B cell (primary cell): Measurements from ENCODE around the gene ZNF532. TPM values are rescaled to one million over a fixed set of nuclear protein-coding genes. Genes with fewer than 3 reads are reported as not detected.

Experiments
- ATAC-seq: fragments of 200-7000 bp; cut with Tn5 transposase; one replicate; pipeline ENCODE4 v1.10.0; 2021; ENCODE audit warnings: low read depth, mild to moderate bottlenecking, moderate number of reproducible peaks, moderate library complexity
- CTCF ChIA-PET: fragments of 350-600 bp; sonication (Branson Sonifier 250); formaldehyde crosslinking; loops from one replicate; lab custom pipeline; 2021; ENCODE audit warnings: antibody characterized with exemption, inconsistent platforms; lab: Charles Lee
- POLR2A ChIA-PET: fragments of 350-600 bp; sonication (Branson Sonifier 250); formaldehyde crosslinking; loops from one replicate; lab custom pipeline; 2021; ENCODE audit warnings: antibody characterized with exemption; lab: Charles Lee
- DNase-seq: peaks from one replicate; pipeline ENCODE4 v3.0.0; 2013
- H2AFZ ChIP-seq: 2 replicates; pipeline ENCODE4 v1.6.1; 2012; ENCODE audit warnings: mild to moderate bottlenecking, low read depth, low read length; ENCODE audit not compliant: insufficient read depth, poor library complexity, severe bottlenecking
- H3K27ac ChIP-seq, 2 donors: 1 replicate in 1 of 2; 2 replicates in 1 of 2; pipeline ENCODE4 v1.5.1; 2012 to 2013; ENCODE audit warnings: low read length in 2 of 2, mild to moderate bottlenecking in 2 of 2, moderate library complexity in 1 of 2
- H3K27me3 ChIP-seq, 4 experiments: fragments of 200-600 bp in 1 of 4; sonication (generic) in 1 of 4; replicated peaks in 1 of 4; 1 replicate in 2 of 4; 2 replicates in 2 of 4; pipeline versions ENCODE4 v1.6.1 to v1.7.0; 2013 to 2016; ENCODE audit warnings: low read length in 3 of 4, mild to moderate bottlenecking in 2 of 4, mixed read lengths in 1 of 4, moderate library complexity in 1 of 4; ENCODE audit not compliant: insufficient read depth in 4 of 4, control insufficient read depth in 3 of 4; ENCODE audit errors: control extremely low read depth in 1 of 4
- H3K36me3 ChIP-seq, 2 experiments: replicated peaks in 1 of 2; 1 replicate in 1 of 2; 2 replicates in 1 of 2; pipeline versions ENCODE4 v1.6.1 to v1.7.1; 2013; ENCODE audit warnings: low read length in 1 of 2; ENCODE audit not compliant: insufficient read depth in 2 of 2, control insufficient read depth in 1 of 2; ENCODE audit errors: control extremely low read depth in 1 of 2, extremely low read depth in 1 of 2
- H3K4me1 ChIP-seq, 2 donors: fragments of 200-600 bp in 1 of 2; sonication (generic) in 1 of 2; 1 replicate in 1 of 2; 2 replicates in 1 of 2; pipeline versions ENCODE4 v1.5.1 to v1.6.1; 2013 to 2017; ENCODE audit warnings: low read length in 2 of 2; ENCODE audit not compliant: control insufficient read depth in 2 of 2, insufficient read depth in 2 of 2
- H3K4me2 ChIP-seq: replicated peaks from 2 replicates; pipeline ENCODE3; 2012; ENCODE audit warnings: mild to moderate bottlenecking, low read depth, low read length; ENCODE audit not compliant: poor library complexity, severe bottlenecking
- H3K4me3 ChIP-seq, 5 experiments: fragments of 200-600 bp in 1 of 5; sonication (generic) in 1 of 5; 1 replicate in 3 of 5; 2 replicates in 2 of 5; pipeline versions ENCODE4 v1.5.1 to v1.7.0; 2011 to 2016; ENCODE audit warnings: low read length in 4 of 5, mild to moderate bottlenecking in 4 of 5, low read depth in 2 of 5, control low read depth in 1 of 5, moderate library complexity in 1 of 5; ENCODE audit not compliant: insufficient read depth in 1 of 5; ENCODE audit errors: control extremely low read depth in 1 of 5, extremely low read depth in 1 of 5
- H3K79me2 ChIP-seq: fragments of 200-600 bp; sonication (generic); one replicate; pipeline ENCODE4 v1.6.0; 2016; ENCODE audit warnings: low read length; ENCODE audit not compliant: control insufficient read depth, insufficient read depth
- H3K9ac ChIP-seq: fragments of 200-600 bp; sonication (generic); 2 replicates; pipeline ENCODE4 v1.6.1; 2017; ENCODE audit warnings: mild to moderate bottlenecking, low read length, moderate library complexity
- H3K9me3 ChIP-seq, 3 donors: one replicate each; pipeline versions ENCODE4 v1.6.1 to v1.7.1; 2013; ENCODE audit warnings: low read length in 2 of 3; ENCODE audit not compliant: control insufficient read depth in 2 of 3, insufficient read depth in 1 of 3; ENCODE audit errors: control extremely low read depth in 1 of 3
- H4K20me1 ChIP-seq: 2 replicates; pipeline ENCODE4 v1.6.0; 2012; ENCODE audit warnings: mild to moderate bottlenecking, low read length; ENCODE audit not compliant: insufficient read depth, control insufficient read depth, poor library complexity, severe bottlenecking
- H3K27ac Mint-ChIP-seq: one replicate; pipeline ENCODE4 v1.8.0; 2021; ENCODE audit warnings: mixed read lengths
- H3K27me3 Mint-ChIP-seq: one replicate; pipeline ENCODE4 v1.8.0; 2021; ENCODE audit warnings: mixed read lengths
- H3K4me1 Mint-ChIP-seq: one replicate; pipeline ENCODE4 v1.8.0; 2021; ENCODE audit warnings: mixed read lengths
- H3K4me3 Mint-ChIP-seq: one replicate; pipeline ENCODE4 v1.8.0; 2021; ENCODE audit warnings: mixed read lengths
- H3K9me3 Mint-ChIP-seq: one replicate; pipeline ENCODE4 v1.8.0; 2022; ENCODE audit warnings: mixed read lengths; ENCODE audit not compliant: insufficient read depth
- EZH2 ChIP-seq: IDR thresholded peaks from 2 replicates; pipeline ENCODE4 v1.6.1; 2012; ENCODE audit warnings: borderline replicate concordance, low read depth, mild to moderate bottlenecking, moderate library complexity, low read length; ENCODE audit not compliant: insufficient read depth, poor library complexity, severe bottlenecking
- WGBS: methylation state at CpG from one replicate; pipeline ENCODE4 v1.1.5; 2013; ENCODE audit warnings: missing lambda C conversion rate; ENCODE audit not compliant: insufficient coverage; 5-methylcytosine and 5-hydroxymethylcytosine counted together
- intact Hi-C: fragments of 100-400 bp; cut with micrococcal nuclease; formaldehyde crosslinking; loops from one replicate; pipeline ENCODE4 v1.10.0; 2022
- polyA plus RNA-seq: library from polyadenylated mRNA; depleted of rRNA; stranded (reverse); fragments of >200 nt; gene quantifications from 2 replicates; pipeline ENCODE4 v1.2.3, GENCODE V29; 2012
- total RNA-seq, 2 donors: library from RNA; stranded (reverse); fragments of 120-200 nt in 1 of 2; gene quantifications; 1 replicate in 1 of 2; 2 replicates in 1 of 2; pipeline versions ENCODE4 v1.2.3 to v1.2.4, GENCODE V29; 2013 to 2022
- TF ChIP-seq, protein P1 (sequence below): fragments of 200-600 bp; IDR thresholded peaks from one replicate; pipeline ENCODE4 v1.8.0; 2022; ENCODE audit warnings: antibody characterized with exemption, mild to moderate bottlenecking

Gene ZNF532
- total and polyA plus RNA-seq, 2 donors (not counting 1 experiment from before 2014, with no cell fraction given) = 58.2 to 104 TPM

DNA sequence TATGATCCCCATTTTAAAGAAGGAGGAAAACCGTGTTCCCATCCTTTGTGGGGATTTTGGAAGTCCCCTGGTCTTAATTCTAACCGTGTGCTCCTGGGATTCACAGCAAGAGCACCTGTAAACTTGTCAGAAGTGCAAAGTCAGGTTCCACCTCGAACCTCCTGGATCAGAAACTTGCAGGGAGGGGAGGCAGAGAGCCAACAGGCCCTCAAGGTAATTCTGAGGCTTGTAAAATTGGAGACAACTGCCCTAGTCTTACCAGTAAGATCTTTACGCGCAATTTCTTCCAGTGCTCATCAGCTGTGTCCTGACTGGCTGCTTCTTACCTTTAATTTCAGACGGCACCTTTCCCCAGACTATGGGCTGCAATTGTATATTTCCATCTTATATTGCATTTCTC lies 161.7 kb downstream of the ZNF532 start:
- POLR2A ChIA-PET = no interaction called here
- H3K9me3 ChIP-seq = no peaks in the 10 kb centered on the region
- H3K4me1 Mint-ChIP-seq = peaks cover 4% of the 10 kb centered on the region

DNA sequence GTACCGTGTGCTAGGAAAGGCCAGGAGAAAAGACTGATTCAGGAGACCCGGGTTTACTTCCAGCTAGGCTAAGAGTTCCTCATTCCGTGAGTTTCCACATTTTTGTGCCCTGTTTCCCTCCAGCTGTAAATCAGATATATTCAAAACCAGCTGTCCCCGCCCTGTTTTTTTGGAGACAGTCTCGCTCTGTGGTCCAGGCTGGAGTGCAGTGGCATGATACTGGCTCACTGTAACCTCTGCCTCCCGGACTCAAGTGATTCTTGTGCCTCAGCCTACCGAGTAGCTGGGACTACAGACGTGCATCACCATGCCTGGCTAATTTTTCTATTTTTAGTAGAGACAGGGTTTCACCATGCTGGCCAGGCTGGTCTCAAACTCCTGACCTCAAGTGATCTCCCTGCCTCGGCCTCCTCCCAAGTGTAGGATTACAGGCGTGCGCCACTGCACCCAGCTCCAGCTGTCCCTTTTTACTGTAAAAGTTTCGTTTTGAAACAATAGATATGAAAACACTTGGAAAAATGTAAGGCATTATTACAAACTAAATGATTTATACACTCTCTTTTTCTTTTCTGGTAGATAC lies 162.2 kb downstream of the ZNF532 start:
- H3K27ac Mint-ChIP-seq = no peak overlapping the region
- 91% methylated on average over 7 of the region's 12 CpGs for WGBS
- CTCF ChIA-PET = no interaction called here

More for the DNA sequence above, 161.7 kb downstream of the ZNF532 start:
- intact Hi-C loops = no loop called here
- no peak overlapping the region for H3K27ac Mint-ChIP-seq
- no peak overlapping the region for H3K4me3 Mint-ChIP-seq
- no peaks in the 10 kb centered on the region for H3K9me3 Mint-ChIP-seq
- ATAC-seq (no peak), DNase-seq (no peak)
- Histone ChIP-seq H3K4me3 (no peak overlapping the region), H2AFZ (no peak overlapping the region), H3K27me3 (no peaks in the 10 kb centered on the region), H3K27ac (no peak overlapping the region), H3K9ac (no peak overlapping the region), H3K4me2 (no peak overlapping the region), H3K4me1 (no peaks in the 10 kb centered on the region), H3K79me2 (no peaks in the 10 kb centered on the region), H4K20me1 (no peaks in the 10 kb centered on the region), H3K36me3 (no peaks in the 10 kb centered on the region)
- TF ChIP-seq EZH2 = no peak
- TF ChIP-seq, protein P1, sequence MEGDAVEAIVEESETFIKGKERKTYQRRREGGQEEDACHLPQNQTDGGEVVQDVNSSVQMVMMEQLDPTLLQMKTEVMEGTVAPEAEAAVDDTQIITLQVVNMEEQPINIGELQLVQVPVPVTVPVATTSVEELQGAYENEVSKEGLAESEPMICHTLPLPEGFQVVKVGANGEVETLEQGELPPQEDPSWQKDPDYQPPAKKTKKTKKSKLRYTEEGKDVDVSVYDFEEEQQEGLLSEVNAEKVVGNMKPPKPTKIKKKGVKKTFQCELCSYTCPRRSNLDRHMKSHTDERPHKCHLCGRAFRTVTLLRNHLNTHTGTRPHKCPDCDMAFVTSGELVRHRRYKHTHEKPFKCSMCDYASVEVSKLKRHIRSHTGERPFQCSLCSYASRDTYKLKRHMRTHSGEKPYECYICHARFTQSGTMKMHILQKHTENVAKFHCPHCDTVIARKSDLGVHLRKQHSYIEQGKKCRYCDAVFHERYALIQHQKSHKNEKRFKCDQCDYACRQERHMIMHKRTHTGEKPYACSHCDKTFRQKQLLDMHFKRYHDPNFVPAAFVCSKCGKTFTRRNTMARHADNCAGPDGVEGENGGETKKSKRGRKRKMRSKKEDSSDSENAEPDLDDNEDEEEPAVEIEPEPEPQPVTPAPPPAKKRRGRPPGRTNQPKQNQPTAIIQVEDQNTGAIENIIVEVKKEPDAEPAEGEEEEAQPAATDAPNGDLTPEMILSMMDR = no peak
- H3K27me3 Mint-ChIP-seq = no peaks in the 10 kb centered on the region
- CTCF ChIA-PET = no interaction called here
- 87% methylated on average over 6 of the region's 6 CpGs for WGBS

More for the DNA sequence above, 162.2 kb downstream of the ZNF532 start:
- no peak for ATAC-seq
- Histone ChIP-seq H3K27ac (no peak overlapping the region), H3K4me2 (no peak overlapping the region), H3K4me3 (no peak overlapping the region), H3K9me3 (no peaks in the 10 kb centered on the region), H3K9ac (no peak overlapping the region), H3K36me3 (no peaks in the 10 kb centered on the region), H3K4me1 (no peaks in the 10 kb centered on the region), H3K27me3 (no peaks in the 10 kb centered on the region), H4K20me1 (no peaks in the 10 kb centered on the region), H3K79me2 (no peaks in the 10 kb centered on the region), H2AFZ (no peak overlapping the region)
- H3K4me1 Mint-ChIP-seq = peaks cover 4% of the 10 kb centered on the region
- H3K27me3 Mint-ChIP-seq = no peaks in the 10 kb centered on the region
- POLR2A ChIA-PET = no interaction called here
- no peaks in the 10 kb centered on the region for H3K9me3 Mint-ChIP-seq
- TF ChIP-seq, protein P1 = no peak
- no peak for TF ChIP-seq EZH2
- H3K4me3 Mint-ChIP-seq = no peak overlapping the region
- intact Hi-C loops = no loop called here
- DNase-seq = no peak
